Mucosa of gallbladder (tissue), 1 donor: Measurements from ENCODE around the gene NRDC. TPM values are rescaled to one million over a fixed set of nuclear protein-coding genes. Genes with fewer than 3 reads are reported as not detected.
"Not testable (repeated sequence)": the region's sequence is repeated elsewhere in the genome, so short reads cannot be mapped to it uniquely, and the experiment has no call there.

Experiments used
- DNase-seq: peaks from one replicate; pipeline ENCODE4 v3.0.0-alpha.2; 2020; ENCODE audit warnings: low spot score
- total RNA-seq: library from RNA; stranded (reverse); gene quantifications from one replicate; pipeline ENCODE4 v1.2.1, GENCODE V29; 2021
- donor health status: DM: no; HTN: no; CAD: no.

Gene NRDC
- total RNA-seq, 1 donor from 2014 or later, result 112 TPM

DNA sequence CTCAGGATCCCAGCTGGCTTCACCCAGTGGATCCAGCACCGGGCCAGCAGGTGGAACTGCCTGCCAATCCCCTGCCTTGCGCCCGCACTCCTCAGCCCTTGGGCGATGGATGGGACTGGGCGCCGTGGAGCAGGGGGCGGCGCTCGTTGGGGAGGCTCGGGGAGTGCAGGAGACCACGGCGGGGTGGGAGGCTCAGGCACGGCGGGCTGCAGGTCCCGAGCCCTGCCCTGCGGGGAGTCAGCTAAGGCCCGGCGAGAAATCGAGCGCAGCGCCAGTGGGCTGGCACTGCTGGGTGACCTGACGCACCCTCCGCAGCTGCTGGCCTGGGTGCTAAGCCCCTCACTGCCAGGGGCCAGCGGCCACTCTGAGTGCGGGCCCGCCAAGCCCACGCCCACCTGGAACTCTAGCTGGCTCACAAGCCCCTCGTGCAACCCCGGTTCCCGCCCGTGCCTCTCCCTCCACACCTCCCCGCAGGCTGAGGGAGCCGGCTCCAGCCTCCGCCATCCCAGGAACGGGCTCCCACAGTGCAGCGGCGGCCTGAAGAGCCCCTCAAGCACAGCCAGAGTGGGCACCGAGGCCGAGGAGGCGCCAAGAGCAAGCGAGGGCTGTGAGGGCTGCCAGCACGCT is 31.1 kb downstream of the NRDC start:
- no peak for DNase-seq

DNA sequence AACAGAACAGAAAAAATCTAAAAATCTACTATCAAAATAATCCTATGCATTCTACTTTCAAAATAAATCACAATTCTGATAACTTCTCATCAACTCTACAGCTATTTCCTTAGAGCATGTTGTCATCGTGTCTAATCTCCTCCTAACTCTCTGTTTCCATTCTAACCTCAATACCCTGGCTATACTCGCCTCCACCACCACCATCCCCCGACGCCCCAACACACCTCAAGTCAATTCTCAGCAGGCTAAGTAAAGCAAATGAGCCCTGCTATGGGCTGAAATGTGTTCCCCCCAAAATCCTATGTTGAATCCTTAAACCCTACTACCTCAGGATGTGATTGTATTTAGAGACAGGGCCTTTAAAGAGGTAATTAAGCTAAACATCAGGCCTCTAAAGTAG is 34.6 kb downstream of the NRDC start:
- no peak for DNase-seq

DNA sequence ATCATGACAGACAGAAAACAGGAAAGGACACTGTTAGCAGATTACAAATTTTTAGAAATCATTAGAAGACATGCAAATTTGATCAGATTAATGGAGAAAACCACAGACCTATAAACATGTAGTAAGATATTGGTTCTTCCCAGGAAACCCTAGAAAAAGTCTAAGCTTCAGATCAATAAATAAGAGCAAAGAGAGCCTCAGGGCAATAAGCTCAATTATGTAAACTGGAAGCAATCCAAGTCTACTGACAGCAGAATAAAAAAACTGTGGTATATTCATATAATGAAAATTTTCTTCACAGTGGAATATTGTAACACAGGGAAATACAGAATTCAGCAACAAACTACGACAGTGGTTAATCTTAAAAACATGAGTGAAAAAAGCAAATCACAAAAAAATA is 36.3 kb downstream of the NRDC start:
- DNase-seq, result no peak

DNA sequence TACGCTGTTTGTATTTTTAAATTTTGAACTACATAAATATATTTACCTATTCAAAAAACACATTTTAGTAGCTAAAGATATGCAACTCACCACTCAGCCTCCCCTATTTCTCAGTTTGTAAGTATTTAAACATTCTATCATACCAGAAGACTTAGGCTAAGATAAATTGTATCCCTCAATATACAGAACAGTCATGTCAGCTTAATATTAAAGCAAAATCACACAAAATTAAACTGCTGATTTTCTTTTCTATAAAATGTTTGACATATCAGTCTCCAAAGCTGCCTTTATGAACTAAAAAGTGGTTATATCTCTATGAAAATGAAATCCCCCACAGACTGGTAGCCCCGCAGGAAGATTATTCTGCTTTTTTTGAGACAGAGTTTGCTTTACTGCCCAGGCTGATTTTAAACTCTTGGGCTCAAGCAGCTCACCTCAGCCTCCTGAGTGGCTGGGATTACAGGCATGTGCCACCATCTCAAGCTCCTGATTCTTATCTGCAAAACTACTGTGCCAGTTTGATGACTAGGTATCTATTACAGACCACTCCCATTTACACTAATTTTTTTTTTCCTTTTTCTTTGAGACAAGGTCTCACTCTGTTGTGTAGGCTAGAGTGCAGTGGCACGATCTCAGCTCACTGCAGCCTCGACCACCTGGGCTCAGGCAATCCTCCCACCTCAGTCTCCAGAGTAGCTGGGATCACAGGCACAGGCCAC is 37.6 kb downstream of the NRDC start:
- DNase-seq, result no peak

DNA sequence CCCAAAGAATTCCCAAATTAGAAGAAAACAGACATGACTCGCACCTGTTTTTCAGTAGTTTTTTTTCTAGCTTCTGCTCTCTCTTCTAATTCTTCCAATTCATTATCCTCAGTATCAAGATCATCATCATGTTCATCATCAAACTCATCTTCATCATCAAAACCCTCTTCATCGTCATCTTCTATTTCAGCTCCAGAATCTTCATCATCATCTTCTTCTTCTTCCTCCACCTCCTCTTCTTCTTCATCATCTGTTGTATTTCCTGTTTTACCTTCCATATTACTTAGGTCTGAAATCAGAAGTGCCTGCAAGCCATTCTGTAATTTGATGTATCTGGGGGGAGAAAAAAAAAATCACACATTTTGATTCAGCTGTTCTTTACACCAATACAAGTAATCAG is 38.3 kb downstream of the NRDC start:
- DNase-seq, result no peak

DNA sequence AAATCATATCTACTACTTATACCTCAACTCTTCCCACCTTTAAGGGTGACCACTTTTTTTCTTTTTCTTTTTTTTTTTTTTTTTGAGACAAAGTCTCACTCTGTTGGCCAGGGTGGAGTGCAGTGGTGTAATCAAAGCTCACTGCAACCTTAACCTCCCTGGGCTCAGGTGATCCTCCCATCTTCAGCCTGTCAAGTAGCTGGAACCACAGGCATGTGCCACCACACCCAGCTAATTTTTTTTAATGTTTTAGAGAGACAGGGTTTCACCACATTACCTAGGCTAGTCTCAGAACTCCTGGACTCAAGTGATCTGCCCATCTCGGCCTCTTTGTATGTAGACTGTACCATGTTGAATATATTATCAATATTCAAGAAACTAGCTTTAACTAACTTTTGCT is 39.4 kb downstream of the NRDC start:
- DNase-seq, result no peak

DNA sequence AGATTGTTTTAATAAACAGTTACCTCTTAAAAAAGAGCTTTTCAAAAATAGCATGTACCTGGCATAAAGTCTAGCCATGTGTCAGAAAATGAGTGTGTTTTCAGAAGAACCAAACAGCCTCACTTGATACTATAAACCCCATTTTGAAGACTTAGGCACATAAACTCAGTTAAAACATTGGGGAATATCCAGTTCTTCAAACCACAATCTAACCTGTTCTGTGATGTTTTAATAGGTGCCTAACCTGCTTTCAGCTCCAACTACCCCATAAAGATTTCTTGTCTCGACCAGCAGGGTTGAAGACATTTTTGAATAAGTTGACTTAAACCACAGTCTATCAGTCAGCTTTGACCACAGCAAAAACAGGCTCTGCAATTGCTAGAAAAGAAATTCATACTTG is 41.3 kb downstream of the NRDC start:
- DNase-seq, result no peak

DNA sequence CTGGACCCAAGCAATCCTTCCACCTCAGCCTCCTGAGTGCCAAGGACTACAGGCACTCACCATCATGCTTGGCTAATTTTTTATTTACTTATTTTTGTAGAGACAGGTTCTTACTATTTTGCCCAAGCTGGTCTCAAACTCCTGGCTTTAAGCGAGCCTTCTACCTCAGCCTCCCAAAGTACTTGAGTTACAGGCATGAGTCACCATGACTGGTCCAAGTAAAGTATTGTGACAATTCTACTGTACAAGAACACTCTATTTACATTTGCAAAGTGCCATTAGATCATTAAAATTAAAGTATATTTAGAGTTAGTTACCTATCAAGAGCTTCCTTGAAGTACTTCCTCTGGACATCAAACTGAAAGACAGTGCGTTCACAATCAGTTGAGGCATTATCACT is 44.8 kb downstream of the NRDC start:
- DNase-seq, result no peak

DNA sequence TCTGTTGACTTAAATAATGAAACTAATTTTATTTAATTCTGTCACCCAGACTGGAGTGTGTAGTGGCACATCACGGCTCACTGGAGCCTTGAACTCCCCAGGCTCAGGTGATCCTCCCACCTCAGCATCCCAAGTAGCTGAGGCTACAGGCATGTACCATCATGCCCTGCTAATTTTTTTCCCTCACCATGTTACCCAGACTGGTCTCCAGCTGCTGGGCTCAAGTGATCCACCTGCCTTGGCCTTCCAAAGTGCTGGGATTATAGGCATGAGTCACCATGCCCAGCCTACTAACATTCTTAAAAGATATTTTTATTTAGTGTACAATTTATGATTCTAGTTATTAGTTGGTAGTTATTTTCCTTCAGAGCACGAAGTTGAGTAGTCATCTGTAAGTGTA is 49.5 kb downstream of the NRDC start:
- DNase-seq, result no peak

DNA sequence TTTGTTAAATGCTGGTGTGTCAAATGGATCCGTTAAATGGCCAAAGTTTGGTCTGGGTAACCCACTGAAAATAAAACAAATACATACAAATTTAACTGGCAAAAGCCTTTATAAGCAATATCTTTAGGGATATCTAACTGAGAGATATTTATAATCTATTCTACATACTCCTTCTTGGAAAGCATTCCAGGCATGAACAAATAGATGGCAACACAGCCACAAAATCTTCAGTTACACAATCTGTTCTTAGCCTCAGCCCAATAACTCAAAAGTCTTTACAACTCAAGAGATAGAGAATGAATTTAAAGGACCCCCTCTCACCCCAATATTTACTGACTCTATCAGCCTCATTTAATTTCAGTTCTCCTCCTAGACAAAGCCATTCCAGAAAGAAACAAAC is 58.7 kb downstream of the NRDC start:
- no peak for DNase-seq

DNA sequence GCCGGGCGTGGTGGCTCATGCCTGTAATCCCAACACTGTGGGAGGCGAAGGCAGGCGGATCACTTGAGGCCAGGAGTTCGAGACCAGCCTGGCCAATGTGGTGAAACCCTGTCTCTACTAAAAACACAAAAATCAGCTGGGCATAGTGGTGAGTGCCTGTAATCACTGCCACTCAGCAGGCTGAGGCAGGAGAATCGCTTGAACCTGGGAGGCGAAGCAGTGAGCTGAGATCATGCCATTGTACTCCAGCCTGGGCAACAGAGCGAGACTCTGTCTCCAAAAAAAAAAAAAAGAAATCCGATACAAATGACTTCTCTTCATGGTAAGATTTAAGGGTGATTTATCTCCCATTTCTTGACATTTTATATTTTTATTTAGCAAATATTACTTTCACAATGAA is 59.5 kb downstream of the NRDC start:
- DNase-seq, result not testable (repeated sequence)

DNA sequence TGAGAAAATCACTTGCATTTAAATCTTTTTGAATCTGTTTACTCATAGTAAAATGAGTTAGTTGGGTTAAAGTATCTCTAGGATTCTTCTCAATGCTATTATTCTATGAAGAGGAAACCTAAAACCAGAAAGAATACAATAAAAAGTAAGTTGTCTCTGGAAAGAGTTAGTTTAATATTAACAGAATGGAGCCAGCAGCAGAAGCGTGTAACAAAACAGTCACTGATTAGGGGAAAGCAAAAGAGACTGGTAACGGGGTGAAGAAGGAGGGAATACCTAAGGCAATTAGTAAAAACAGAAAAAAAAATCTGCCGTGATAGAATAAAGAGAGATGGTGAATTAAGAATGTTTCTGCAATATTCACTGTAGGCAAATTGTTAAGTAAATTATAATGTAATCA is 60.0 kb downstream of the NRDC start:
- DNase-seq, result no peak

DNA sequence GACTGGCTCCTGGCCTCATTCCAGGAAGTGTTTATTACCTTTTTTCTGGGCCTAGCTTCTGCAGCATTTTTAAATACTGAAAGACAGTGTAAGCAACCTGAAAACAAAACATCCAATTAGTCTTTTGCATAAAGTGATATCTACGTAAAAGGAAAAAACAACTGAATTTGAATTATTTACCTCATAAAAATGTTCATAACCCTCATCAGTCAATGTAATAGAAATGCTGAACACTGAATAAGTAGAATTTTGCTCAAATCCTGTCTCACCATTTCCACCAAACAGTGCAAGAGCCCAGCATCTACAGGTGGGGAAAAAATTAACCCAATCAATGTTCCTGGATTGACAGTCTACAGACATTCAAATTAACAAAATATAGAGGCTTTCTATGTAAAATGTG is 64.0 kb downstream of the NRDC start:
- DNase-seq, result no peak

DNA sequence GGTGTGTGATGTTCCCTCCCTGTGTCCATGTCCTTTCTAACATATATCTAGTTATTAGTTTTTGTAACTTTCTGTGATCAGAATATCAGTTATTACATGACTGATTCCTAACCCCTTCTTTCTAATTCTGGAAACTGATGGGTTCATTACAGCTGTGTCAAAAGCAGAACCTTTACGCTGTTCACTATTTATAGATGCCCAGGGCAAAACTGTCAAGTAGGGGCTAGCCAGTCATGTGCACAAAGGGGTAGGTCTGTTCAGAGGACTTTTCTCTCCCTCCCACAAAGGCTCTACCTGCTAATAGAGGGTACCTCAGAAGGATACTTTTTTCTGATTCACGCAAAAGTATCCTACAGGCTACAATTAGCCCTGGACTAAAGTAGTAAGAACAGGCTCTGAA is 79.2 kb downstream of the NRDC start:
- DNase-seq, result no peak

DNA sequence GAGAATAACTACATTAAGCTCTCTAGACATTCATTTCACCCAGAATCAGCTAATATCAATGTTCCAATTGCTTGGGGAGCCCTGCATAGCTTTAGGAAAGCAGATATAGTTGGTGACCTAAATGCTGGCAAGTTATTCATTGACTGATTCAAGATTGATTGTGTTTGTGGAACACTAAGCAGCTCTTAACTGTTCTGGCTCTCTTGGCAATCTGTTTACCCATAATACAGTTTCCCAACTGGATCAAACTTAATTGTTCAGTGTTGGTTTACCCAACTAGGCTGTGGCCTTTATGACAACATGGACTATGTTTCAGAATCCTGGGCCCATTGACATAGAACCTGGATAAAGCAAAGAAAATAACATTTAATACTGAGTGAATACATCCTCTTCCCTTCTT is 83.7 kb downstream of the NRDC start:
- no peak for DNase-seq

DNA sequence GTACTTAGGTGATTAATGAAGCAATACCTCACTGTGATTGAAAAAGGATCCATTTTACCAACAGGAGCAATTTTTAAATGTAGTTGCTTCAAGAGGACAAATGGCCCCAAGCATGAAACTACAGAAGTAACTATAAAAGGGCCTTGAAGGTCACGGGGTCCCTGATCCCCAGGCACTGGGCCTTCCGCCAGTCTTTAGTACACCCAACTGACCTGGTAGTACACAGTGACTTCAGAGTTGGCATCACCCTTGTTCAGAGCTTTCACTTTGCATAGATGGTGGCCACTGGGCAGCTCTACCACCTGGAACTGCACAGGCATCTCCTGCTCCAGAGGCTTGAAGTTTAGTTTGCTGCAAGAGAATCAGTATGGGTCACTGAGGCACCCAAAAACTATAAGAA is 84.3 kb downstream of the NRDC start:
- no peak for DNase-seq

DNA sequence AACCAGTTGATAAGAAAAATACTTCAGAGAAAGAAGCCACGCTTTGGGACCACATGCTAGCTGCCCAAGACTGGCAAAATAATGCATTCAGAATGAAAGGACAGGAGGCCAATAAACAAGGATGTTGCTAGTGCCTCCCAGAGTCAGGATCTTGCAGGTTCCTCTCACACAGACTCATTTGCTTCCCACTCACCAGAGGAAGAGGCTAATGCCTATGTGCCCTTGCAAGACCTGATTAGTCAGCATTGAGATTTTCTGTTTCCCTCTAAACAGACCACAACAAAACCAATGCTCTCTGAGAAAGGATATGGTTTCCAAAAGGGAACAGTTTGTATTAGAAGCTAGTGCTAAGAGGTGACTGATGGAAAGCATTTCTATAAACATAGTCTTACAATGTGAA is 85.7 kb downstream of the NRDC start:
- no peak for DNase-seq

DNA sequence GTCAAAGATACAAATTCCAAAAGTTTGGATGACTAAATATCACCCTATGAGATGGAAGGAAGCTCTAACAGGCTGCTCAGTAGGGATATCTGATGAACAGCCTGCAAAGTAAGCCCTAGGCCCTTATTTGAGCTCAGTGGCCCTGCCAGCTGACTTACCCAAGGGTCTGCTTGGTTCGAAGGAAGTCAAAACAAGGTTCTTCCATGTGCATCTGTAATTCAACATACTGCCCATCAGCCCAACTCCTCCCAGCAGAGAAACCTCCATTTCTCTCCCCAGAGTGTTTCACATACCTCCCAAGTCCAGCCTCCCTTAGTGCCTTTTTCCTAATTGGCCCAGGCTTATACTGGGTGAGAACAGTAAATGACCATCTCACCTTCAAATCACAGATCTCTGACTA is 86.6 kb downstream of the NRDC start:
- DNase-seq, result no peak

DNA sequence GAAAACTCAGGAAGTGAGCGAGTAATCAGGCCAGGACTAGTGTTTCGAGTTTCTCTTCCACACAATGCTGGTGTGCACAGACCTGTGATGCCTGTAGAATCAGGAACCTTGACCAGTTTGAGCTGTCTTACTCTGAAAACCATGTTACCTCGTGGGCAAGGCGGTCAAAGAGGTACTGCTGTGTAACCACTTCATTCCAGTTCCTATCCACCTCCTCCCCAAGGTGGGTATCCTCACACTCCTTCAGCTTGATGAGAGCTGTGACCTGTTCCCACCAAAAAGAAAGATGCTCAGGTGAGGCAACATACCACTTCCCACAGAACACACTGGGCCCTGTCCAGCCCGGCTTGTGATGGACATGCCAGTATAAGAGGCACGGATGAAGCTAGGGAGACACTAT is 88.1 kb downstream of the NRDC start:
- no peak for DNase-seq

DNA sequence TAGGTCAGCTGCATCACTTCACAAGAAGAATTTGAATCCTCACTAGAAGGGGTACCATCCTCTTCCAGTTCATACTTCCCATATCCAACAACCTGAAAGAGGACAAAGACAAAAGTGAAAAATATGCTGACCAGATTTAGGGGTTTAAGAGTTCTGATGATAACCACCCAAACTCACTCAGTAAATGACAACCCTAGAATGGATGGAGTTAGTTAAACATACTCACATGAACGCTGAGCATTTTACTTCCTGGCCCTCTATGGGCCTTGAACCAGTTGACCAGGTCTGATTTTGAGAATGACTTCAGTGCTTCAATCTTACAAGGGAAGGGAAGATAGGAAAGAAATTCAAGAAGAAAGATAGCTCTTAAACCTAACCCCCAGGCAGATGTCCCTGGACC is 89.2 kb downstream of the NRDC start:
- DNase-seq, result no peak

DNA sequence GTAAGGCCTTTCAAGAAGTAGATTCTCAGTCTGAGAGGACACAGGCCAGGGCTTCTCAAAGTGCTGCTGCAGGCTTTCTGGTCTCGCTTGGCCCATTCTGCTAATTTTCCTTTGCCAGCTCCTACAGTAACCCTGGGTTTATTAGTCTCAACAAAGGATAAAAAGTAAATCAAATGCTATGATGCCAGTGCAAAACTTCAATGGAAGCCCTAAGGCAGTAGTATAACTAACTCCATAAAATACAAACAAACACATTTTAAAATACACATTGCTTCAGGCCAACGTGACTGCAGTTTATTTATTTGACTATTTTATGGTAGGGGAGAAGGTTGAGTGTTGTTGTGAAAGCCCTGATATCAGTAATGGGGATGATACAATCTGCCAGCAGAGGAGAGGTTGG is 89.6 kb downstream of the NRDC start:
- DNase-seq, result no peak

DNA sequence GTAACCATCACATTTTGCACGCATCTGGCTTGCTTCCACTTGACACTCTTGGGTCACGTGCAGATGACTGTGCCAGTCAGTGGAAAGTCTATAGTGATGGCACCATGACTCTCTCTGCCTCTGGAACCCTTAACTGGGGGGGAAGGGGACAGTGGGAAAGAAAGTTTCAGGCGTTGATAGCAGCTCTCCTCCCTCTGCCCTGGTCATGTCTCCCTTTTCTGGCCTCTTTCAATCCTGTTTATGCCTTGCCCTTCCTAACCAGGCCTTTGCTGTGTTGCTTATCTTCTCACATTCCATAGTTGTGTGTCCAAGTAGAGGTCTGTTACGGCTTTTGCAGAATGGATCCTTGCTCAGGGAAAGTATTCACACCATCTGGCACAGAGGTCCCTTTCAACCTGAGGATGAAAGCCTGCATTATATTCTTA is 93.5 kb downstream of the NRDC start:
- no peak for DNase-seq

DNA sequence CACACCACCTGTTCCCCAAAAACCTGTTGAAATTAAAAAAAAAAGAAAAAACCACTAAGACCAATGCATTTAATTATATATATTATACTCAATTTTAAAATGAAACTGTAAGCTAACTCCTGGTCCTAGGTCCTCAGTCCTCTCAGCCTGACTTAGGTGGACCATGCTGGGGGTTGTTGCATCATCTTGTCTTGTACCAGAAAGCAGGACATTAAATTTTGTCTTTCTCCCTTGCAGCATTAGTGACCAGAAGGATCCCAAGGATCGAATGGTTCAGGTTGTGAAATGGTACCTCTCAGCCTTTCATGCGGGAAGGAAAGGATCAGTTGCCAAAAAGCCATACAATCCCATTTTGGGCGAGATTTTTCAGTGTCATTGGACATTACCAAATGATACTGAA is 97.6 kb downstream of the NRDC start:
- no peak for DNase-seq

DNA sequence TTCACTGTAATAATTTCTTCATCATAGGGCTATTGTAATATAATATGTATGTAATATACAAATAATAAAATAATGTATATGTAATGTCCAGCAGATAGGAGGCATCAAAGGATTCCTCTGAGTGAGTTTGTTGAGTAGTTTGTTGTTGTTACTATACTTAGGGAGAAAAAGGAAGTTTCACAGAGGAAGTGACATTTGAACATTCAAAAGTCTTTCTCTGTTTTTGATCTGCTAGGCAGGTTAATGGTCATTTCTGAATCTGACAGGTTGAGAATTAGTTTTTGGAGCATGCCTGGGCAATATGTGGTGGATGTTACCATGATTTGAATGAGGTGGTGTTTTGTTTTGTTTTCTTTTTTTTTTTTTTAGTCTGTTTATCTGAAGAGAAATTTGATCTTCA is 102.1 kb downstream of the NRDC start:
- no peak for DNase-seq
